Stimulated activated CD4-positive, alpha-beta T cell treated with anti-CD3 and anti-CD28 coated beads, Interleukin-2, amount 100 ng/mL, for 48 hours (primary cell): Measurements from ENCODE around the gene ZMYM2.

Experiments used
- DNase-seq, 2 donors: peaks; one replicate each; pipeline ENCODE4 v3.0.0-alpha.2; 2020

ZMYM2 gene

DNA sequence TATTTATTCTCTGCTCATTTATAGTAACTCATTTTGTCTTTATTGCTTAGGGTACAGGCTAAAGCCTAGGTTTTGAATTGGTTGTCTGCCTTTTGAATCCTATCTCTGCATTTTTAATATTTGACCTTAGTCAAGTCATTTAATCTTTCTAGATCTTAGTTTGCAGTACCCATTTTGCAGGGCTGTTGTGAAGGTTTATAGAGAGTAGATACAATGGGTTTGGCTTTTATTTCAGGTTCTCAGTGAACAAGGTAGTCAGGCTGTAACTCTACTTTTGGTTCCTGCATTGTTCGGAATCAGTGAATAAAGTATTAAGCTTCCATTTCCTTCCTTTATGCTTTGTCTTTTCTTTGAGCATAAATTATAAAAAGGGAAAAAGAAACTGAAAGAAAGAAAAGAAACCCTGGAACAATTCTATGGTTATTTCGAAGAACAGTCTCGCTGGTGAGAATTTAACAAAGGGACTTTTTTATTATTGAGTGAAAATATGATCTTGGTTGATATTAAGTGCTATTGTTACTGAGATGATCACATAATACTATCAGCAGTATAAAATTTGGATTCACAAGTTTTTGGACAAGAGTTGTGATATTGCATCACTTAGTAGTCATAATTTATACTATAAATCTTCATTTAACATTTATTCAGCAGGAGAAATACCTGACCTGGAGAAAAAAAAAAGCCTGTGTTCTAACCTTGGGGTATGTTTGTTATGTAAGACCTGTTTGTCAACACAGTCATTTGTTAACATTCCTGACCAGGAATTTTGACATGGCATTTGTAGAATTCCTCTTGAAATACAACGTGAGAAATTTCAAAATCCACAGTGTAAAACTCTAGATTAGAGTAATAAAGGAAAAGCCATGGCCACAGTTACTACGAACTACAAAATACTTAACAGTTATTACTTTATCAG, 91.3 kb downstream of the ZMYM2 start:
- DNase-seq = no peak

DNA sequence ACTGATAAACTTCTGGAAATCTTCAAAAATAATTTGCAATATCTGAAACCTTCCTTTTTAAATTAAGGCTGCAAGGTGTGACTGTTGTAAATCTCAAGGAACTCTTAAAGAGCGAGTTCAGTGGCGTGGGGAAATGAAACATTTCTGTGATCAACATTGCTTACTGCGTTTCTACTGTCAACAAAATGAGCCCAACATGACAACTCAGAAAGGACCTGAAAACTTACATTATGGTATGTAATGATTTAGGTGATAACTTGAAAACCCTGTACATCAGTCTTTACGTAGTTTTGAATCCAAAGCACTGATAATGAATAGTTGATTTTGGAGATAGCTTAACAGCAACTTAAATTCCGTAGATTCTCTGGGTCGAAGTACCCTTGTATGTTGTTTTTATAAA, 92.8 kb downstream of the ZMYM2 start:
- DNase-seq = no peak

DNA sequence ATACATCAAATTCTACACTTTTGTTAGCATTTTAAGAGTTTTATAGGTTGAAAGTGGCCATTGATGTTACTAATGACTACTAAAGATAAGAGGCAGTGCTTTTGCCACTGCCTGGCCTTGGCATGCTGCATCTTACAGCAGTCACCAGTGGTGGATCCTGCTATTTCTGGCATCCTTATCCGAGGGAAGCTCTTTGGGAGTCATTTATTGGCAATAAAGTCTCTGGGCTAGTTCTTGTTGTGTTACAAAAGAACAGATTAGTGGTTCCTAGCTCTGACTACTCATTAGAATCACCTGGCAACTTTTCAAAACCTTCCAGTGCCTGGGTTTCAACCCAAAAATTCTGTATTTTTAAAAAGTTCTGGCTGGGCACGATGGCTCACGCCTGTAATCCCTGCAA, 94.5 kb downstream of the ZMYM2 start:
- DNase-seq = no peak

DNA sequence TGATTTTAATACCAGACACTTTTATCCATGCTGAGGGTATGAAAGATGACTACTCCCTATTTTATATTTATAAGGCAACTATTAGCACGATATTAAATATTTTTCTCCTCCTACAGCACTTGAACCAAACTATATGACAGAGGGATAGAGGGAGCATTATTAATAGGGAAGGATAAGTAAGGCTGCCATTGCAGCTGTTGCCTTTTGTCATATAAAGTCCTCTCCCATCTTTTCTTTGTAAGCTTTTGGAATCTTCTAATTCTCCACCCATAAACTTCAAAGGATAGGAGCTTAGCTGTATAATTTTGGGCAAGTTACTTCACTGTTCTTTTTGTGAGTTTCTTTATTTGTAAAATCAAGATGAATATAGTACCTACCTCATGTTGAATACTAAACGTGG, 95.4 kb downstream of the ZMYM2 start:
- DNase-seq = no peak

- DNase-seq = no peak
Measured at GRCh38 chr13:20054586-20054985, 96.1 kb downstream of the ZMYM2 start.

- no peak for DNase-seq
Measured at GRCh38 chr13:20057214-20057613, 98.7 kb downstream of the ZMYM2 start.

GRCh38 chr13:20057963-20058362, 99.4 kb downstream of the ZMYM2 start:
- DNase-seq = no peak

- no peak for DNase-seq
Measured at GRCh38 chr13:20058476-20058875, 99.9 kb downstream of the ZMYM2 start.

- DNase-seq = no peak
Measured at GRCh38 chr13:20064128-20064527, 105.6 kb downstream of the ZMYM2 start.

DNA sequence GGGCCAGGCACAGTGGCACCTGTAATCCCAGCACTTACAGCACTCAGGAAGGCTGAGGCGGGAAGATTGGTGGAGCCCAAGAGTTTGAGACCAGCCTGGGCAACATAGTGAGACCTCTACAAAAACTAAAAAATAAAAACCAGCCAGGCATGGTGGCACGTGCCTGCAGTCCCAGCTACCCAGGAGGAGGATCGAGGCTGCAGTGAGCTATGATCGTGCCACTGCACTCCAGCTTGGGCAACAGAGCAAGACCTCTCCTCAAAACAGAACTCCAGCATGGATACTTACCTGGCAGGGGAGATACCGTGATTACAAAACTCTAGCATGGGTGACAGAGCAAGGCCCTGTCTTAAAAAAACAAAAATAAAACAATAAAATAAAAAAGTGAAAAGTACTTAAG, 107.0 kb downstream of the ZMYM2 start:
- no peak for DNase-seq

DNA sequence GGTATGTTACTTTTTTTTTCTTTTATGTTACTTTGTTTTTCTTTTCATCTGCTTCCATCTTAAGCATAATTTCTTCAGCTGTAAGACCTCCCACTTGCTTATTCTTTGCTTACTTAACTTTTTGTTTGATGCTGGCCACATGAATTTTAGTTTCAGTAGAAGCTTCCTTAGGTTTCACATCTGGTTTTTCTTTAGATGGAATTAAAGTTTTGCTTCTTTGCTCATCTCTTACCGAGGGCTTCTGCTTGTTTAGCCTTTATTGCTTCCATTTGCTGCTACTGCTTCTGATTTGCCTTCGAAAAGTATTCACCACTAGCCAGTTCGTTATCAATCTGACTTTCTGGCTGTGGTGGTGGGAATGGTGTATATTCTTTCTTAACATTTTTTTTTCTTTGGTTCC, 111.4 kb downstream of the ZMYM2 start:
- DNase-seq = no peak

GRCh38 chr13:20073775-20074174, 115.2 kb downstream of the ZMYM2 start:
- DNase-seq = no peak

- DNase-seq = no peak
Measured at GRCh38 chr13:20074966-20075365, 116.4 kb downstream of the ZMYM2 start.

- no peak for DNase-seq
Measured at GRCh38 chr13:20077086-20077485, 118.6 kb downstream of the ZMYM2 start.

DNA sequence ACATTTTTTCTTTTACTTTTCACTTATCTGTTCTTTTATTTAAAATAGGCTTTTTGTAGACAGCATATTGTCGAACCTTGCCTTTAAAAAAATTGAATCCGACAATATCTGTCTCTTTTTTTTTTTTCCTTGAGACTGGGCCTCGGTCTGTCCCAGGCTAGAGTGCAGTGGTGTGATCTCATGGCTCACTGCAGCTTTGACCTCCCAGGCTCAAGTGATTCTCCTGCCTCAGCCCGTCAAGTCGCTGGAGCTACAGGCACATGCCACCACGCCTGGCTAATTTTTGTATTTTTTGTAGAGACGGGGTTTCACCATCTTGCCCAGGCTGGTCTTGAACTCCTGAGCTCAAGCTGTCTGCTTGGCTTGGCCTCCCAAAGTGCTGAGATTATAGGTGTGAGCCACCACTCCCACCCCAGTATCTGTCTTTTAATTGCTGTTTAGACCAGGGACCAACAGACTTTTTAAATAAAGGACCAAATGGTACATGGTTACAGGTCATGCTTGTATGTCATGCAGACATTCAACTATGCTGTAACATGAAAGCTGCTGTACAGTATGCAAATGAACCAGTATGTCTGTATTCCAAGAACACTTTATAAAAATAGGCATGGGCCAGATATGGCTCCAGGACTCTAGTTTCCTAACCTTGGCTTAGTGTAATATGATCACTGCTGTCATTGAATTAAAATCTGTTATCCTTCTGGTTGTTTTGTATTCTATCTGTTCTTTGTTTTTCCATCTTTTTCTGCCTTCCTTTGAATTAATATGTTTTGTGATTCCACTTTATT, 122.0 kb downstream of the ZMYM2 start:
- DNase-seq = no peak

- DNase-seq = no peak
Measured at GRCh38 chr13:20090349-20090748, 131.8 kb downstream of the ZMYM2 start.

DNA sequence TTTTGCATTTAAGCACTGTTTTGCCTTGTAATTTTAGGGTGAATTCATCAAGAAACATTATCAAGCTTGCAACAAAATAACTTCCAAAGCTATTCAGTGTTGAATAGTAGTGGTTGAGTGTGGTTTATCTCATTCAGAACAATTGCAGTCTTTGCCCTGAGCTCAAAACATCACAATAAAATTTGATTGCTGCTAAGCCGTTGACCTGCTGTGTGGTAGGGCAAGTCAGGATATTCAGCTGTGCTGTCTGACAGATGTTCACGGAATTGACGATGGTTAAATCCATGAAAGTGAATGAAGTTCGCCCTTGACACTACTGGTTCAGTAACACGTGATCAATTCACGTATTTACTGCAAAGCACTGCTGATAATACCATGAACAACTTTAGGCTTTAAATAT, 135.4 kb downstream of the ZMYM2 start:
- DNase-seq = no peak

DNA sequence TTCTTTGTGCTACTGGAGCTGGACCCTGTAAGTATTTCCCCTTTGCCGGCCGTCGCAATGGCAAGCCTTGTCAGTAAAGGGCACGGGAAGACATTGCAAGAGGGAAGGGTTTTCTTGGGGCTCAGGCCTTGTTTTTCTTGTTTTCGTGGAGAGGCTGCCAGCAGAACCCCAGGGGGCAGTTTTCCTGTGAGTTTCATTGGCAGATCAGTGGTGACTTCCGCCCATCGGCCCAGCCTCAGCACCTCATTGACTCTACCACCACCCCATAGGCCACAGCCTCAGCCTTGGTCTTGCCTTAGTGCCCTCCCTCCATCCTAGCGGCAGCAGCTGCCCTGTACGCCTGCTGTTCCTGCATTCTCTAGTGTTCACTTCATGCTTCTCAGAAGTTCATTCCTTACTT, 140.8 kb downstream of the ZMYM2 start:
- no peak for DNase-seq

- DNase-seq = no peak
Measured at GRCh38 chr13:20101467-20102316, 143.2 kb downstream of the ZMYM2 start.

DNA sequence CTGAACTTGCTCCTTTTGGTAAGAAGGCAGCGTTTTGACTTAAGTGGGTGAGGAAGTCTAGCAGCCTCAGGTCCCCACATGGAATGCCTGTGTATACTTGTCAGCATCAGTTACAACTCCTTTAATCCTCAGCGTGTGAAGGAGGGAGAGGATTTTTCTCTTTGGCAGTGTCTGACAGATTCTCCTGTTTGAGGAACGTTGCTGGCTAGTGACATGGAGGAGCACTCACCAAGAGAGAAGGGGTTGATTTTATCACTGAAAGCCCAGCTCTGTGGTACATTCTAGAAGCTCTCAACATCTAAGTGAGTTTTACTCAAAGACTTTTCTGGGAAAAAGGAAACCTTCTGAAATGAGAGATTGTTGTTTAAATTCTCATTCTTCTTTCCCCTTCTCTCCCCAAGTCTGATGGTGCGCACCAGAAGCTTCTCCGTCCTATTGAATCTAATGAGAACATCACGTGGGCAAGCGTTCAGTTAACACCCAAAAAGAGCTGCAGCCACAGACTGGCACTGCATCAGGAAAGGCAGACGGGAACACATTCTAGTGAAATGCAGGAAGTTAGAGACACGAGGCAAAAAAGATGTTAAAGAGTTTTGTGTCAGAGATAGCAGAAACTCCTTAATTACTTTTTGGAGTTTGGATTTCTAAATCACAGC, 144.1 kb downstream of the ZMYM2 start:
- DNase-seq = no peak

GRCh38 chr13:20105161-20105689, 146.7 kb downstream of the ZMYM2 start:
- no peak for DNase-seq

DNA sequence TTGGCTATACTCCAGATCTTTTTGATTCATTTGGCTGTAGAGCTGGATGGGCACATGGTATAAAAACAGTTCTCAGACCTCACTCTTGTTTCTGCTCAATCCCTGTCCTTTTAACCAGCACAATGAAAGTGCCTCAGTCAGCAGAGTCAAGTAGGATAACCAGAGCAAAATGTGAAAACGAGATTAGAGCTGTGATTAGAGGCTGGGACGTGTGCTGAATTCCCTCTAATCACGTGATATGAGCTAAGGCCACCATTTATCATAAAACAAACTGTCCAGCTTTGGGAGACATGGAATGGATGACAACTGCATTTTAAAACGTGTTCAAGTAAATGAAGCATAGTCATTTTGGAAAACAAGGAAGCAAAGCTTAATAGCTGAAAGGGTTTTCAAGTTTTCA, 148.2 kb downstream of the ZMYM2 start:
- DNase-seq = no peak
